MM.1S (cell line): ENCODE measurements around the gene KLHL2.

Experiments
- CTCF ChIP-seq: fragments of 300-600 bp; sonication (generic); IDR thresholded peaks from 2 replicates; pipeline ENCODE4 v1.5.1; 2016; ENCODE audit warnings: antibody characterized with exemption, low read length, mixed read lengths
- EZH2 ChIP-seq: fragments of 300-600 bp; sonication (generic); optimal IDR thresholded peaks from 2 replicates; pipeline ENCODE3; 2017; ENCODE audit warnings: low read depth, mild to moderate bottlenecking, antibody characterized with exemption, low read length, mixed read lengths

GRCh38 chr4:165293061-165293460, 85.7 kb downstream of the KLHL2 start:
- TF ChIP-seq EZH2 (no peak), CTCF (no peak)
